ENCODE results near the gene HDAC11. TPM values are rescaled to one million over a fixed set of nuclear protein-coding genes. Genes with fewer than 3 reads are reported as not detected.

HDAC11 gene
- total and polyA plus RNA-seq, 2 of the 13 experiments (the other 11 are each of a cell fraction or from before 2014, with no cell fraction given), result 13.7 to 33.1 TPM

DNA sequence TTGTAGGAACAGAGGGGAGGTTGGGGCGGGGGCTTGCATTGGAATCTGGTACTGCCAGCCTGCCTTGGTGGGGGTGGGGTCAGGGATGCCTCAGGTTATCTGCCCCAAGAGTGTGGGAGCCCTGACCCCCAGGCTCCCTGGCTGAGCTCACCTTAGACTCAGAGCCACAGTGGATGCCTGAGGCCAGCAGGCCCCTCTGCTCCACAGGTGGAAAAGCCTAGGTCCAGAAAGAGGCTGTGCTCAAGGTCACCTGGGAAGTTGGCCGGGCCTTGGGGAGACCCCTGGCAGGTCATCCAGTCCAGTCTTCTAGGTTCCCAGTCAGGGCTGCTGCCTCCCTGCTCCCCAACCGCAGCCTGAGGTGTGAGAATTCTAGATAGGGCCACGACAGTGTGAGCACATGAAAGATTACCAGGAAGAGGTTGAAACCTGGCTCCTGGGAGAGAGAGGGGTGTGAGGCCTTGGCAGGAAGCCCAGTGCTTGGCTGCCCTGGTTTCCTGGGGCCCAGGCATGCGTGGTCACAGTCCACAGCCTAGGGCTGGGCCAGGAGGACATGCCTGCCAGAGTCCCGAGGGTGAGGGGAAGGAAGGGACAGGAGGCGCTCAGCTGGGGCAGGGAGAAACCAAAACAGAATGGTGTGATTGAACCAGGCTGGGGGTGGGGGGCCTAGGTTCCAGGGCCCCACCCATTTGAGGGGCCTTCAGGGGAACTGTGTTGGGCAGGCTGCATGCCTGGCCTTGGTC, 4.9 kb downstream of the HDAC11 start (continued):
- TF ChIP-seq TRAFD1 (CRISPR knock-in tag; IDR thresholded peaks at IDR 0.05; ENCODE audit: borderline replicate concordance) (no peak), ATF5 (CRISPR knock-in tag; IDR thresholded peaks at IDR 0.05; ENCODE audit: low read depth) (no peak), HMGA1 (CRISPR knock-in tag; conservative IDR thresholded peaks at IDR 0.05) (no peak), FLYWCH1 (CRISPR knock-in tag; IDR thresholded peaks at IDR 0.05) (no peak), ZNF17 (CRISPR knock-in tag; IDR thresholded peaks at IDR 0.05) (no peak), ZNF343 (CRISPR knock-in tag; IDR thresholded peaks at IDR 0.05) (no peak), ZNF563 (CRISPR knock-in tag; IDR thresholded peaks at IDR 0.05) (no peak), ZSCAN12 (CRISPR knock-in tag; IDR thresholded peaks at IDR 0.05) (0 out of 2 replicates have a peak, but pooled peaks have one; percentile 65), RFXAP (CRISPR knock-in tag; IDR thresholded peaks at IDR 0.05; ENCODE audit: borderline replicate concordance) (0 out of 2 replicates have a peak, but pooled peaks have one; percentile 41), PITX1 (CRISPR knock-in tag; IDR thresholded peaks at IDR 0.05) (peak; percentile 55; the same call in 1 of the 2 replicates), JUN (CRISPR knock-in tag; IDR thresholded peaks at IDR 0.05) (no peak), POLR2A (IDR thresholded peaks at IDR 0.05; ENCODE audit: insufficient read depth in 1 of 2, low read depth in 2 of 2, low read length in 2 of 2) (peak in 1 of 2 experiments; percentile 36; a peak in 1 of 4 replicates), FOSL2 (CRISPR knock-in tag; IDR thresholded peaks at IDR 0.05) (peak; percentile 53), ZNF703 (CRISPR knock-in tag; IDR thresholded peaks at IDR 0.05; ENCODE audit: borderline replicate concordance) (no peak), CBX2 (IDR thresholded peaks at IDR 0.05; ENCODE audit: low read depth, low read length) (no peak), CBX2 (CRISPR knock-in tag; IDR thresholded peaks at IDR 0.05; ENCODE audit: low read depth) (no peak), ZNF883 (CRISPR knock-in tag; IDR thresholded peaks at IDR 0.05; ENCODE audit: not compliant biosample characterization) (no peak), GLI4 (CRISPR knock-in tag; IDR thresholded peaks at IDR 0.05; ENCODE audit: borderline replicate concordance) (no peak), SP4 (CRISPR knock-in tag; IDR thresholded peaks at IDR 0.05) (peak; percentile 61; the same call in 1 of the 2 replicates), ERF (CRISPR knock-in tag; IDR thresholded peaks at IDR 0.05) (peak; percentile 94), KAT2B (IDR thresholded peaks at IDR 0.05; ENCODE audit: borderline replicate concordance, low read depth, low read length) (no peak), ZNF484 (CRISPR knock-in tag; IDR thresholded peaks at IDR 0.05; ENCODE audit: borderline replicate concordance, low read depth) (no peak), ATF1 (CRISPR knock-in tag; IDR thresholded peaks at IDR 0.05) (no peak), ZBTB8A (CRISPR knock-in tag; IDR thresholded peaks at IDR 0.05; ENCODE audit: borderline replicate concordance, low read depth) (no peak), ZNF460 (CRISPR knock-in tag; IDR thresholded peaks at IDR 0.05; ENCODE audit: borderline replicate concordance) (no peak), DNMT1 (CRISPR knock-in tag; IDR thresholded peaks at IDR 0.05) (no peak), CHCHD3 (CRISPR knock-in tag; IDR thresholded peaks at IDR 0.05) (0 out of 2 replicates have a peak, but pooled peaks have one; percentile 55), SP1 (IDR thresholded peaks at IDR 0.05) (no peak), SP1 (CRISPR knock-in tag; IDR thresholded peaks at IDR 0.05) (0 out of 2 replicates have a peak, but pooled peaks have one; percentile 20), PRPF4 (IDR thresholded peaks at IDR 0.05; ENCODE audit: low read depth, low read length, poor library complexity, severe bottlenecking) (no peak), STAG1 (CRISPR knock-in tag; IDR thresholded peaks at IDR 0.05) (no peak), MYC (CRISPR knock-in tag; IDR thresholded peaks at IDR 0.05; ENCODE audit: borderline replicate concordance) (peak; percentile 89)

Data from HepG2 (cell line).